ENCODE results near the gene MRTO4.

DNA sequence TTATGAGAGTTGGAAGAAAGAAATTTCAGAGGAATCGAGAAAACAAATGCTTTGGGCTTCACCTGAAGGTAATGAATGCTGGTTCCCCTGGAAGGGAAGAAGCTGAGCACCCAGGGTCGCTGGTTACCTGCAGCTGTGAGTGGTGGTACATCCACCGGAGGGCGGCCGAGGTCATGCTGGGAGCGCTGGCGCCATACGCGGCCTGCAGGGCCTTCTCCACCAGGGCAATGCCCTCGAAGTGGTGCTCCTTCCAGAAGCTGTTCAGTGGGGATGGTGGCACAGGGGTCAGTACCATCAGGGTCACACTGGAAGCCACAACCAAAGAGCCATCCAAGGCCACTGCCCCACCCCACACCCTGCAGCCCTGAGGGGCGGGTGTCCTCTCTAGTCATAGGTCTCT is 16.8 kb downstream of the MRTO4 start:
- TF ChIP-seq, protein P1, sequence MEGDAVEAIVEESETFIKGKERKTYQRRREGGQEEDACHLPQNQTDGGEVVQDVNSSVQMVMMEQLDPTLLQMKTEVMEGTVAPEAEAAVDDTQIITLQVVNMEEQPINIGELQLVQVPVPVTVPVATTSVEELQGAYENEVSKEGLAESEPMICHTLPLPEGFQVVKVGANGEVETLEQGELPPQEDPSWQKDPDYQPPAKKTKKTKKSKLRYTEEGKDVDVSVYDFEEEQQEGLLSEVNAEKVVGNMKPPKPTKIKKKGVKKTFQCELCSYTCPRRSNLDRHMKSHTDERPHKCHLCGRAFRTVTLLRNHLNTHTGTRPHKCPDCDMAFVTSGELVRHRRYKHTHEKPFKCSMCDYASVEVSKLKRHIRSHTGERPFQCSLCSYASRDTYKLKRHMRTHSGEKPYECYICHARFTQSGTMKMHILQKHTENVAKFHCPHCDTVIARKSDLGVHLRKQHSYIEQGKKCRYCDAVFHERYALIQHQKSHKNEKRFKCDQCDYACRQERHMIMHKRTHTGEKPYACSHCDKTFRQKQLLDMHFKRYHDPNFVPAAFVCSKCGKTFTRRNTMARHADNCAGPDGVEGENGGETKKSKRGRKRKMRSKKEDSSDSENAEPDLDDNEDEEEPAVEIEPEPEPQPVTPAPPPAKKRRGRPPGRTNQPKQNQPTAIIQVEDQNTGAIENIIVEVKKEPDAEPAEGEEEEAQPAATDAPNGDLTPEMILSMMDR (IDR thresholded peaks at IDR 0.05), result no peak
- no peak for TF ChIP-seq EP300 (IDR thresholded peaks at IDR 0.05)
- no peak for TF ChIP-seq POLR2A (IDR thresholded peaks at IDR 0.05; ENCODE audit: low read depth)
